ENCODE data around the gene SMTNL2.
"Not testable (repeated sequence)": the region's sequence is repeated elsewhere in the genome, so short reads cannot be mapped to it uniquely, and the experiment has no call there.

- not testable (repeated sequence) for TF ChIP-seq CTCF (IDR thresholded peaks at IDR 0.05; ENCODE audit: poor library complexity); EZH2 (IDR thresholded peaks at IDR 0.05; ENCODE audit: borderline replicate concordance); EZH2phosphoT487 (IDR thresholded peaks at IDR 0.05; ENCODE audit: low read depth, severe bottlenecking, unreplicated experiment)
These were observed 11.5 kb downstream of the SMTNL2 start for GRCh38 chr17:4595685-4596342.
